HEK293T (cell line): ENCODE results near the gene MN1.

ENCODE experiments used
- BHLHE40 ChIP-seq: fragments of 450-650 bp; IDR thresholded peaks from 2 replicates; pipeline ENCODE4 v1.6.1; 2016; ENCODE audit warnings: mild to moderate bottlenecking, moderate library complexity, borderline replicate concordance
- FOXK2 ChIP-seq: fragments of 450-650 bp; IDR thresholded peaks from 2 replicates; pipeline ENCODE4 v1.6.1; 2016; ENCODE audit warnings: mild to moderate bottlenecking
- FOXM1 ChIP-seq: fragments of 450-650 bp; IDR thresholded peaks from 2 replicates; pipeline ENCODE4 v1.6.1; 2017; ENCODE audit warnings: mild to moderate bottlenecking, borderline replicate concordance
- HDGF ChIP-seq: fragments of 450-650 bp; IDR thresholded peaks from 2 replicates; pipeline ENCODE4 v1.6.1; 2017; ENCODE audit warnings: antibody characterized with exemption, borderline replicate concordance
- SP1 ChIP-seq: fragments of 450-650 bp; IDR thresholded peaks from 2 replicates; pipeline ENCODE4 v1.6.1; 2017
- SUZ12 ChIP-seq: fragments of 450-650 bp; IDR thresholded peaks from 2 replicates; pipeline ENCODE4 v1.6.1; 2016; ENCODE audit warnings: mild to moderate bottlenecking
- TARDBP ChIP-seq: fragments of 450-650 bp; IDR thresholded peaks from 2 replicates; pipeline ENCODE4 v1.6.1; 2016

DNA sequence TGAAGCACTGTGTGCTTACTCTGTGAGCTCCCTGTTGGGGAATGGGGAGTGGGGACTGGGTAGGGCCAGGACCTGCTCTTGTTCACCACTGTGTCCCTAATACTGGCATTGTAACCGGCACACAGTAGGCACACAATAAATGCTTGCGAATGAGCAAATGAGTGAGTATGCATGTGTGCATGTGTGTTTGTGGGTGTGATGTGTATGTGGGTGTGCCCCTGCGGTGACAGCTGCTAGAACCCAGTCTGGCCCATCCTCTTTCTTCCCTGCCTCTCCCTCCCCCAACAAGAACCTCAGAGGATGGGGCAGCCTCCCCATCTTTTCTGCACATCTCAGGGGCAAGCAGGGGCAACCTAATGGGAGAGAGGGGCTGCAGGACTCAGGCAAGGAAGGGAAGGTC lies 90.5 kb downstream of the MN1 start:
- no peak for TF ChIP-seq TARDBP
- TF ChIP-seq SP1: no peak
- TF ChIP-seq FOXM1: no peak
- no peak for TF ChIP-seq FOXK2
- no peak for TF ChIP-seq BHLHE40
- TF ChIP-seq HDGF: no peak
- TF ChIP-seq SUZ12: no peak
